CD14-positive monocyte (primary cell): ENCODE results near the gene ABHD5. TPM values are rescaled to one million over a fixed set of nuclear protein-coding genes. Genes with fewer than 3 reads are reported as not detected.

Source experiments
- DNase-seq, 3 donors: peaks; one replicate each; pipeline ENCODE4 v3.0.0-alpha.2; 2011 to 2022
- H2AFZ ChIP-seq: 2 replicates; pipeline ENCODE4 v1.6.0; 2012; ENCODE audit warnings: mild to moderate bottlenecking, low read depth, low read length, inconsistent platforms; ENCODE audit not compliant: insufficient read depth, poor library complexity, severe bottlenecking
- H3K27ac ChIP-seq, 2 donors: 1 replicate in 1 of 2; 2 replicates in 1 of 2; pipeline ENCODE4 v1.5.1; 2012 to 2013; ENCODE audit warnings: low read length in 2 of 2, control low read depth in 1 of 2, inconsistent platforms in 1 of 2, low read depth in 1 of 2, mild to moderate bottlenecking in 1 of 2
- H3K27me3 ChIP-seq, 2 donors: one replicate each; pipeline versions ENCODE4 v1.6.0 to v1.6.1; 2011 to 2013; ENCODE audit warnings: low read length in 2 of 2; ENCODE audit not compliant: control insufficient read depth in 2 of 2, insufficient read depth in 2 of 2
- H3K36me3 ChIP-seq, 2 donors: replicated peaks in 1 of 2; 1 replicate in 1 of 2; 2 replicates in 1 of 2; pipeline versions ENCODE4 v1.5.1 to v1.6.1; 2012 to 2013; ENCODE audit warnings: low read length in 2 of 2, control low read depth in 1 of 2, inconsistent platforms in 1 of 2, mild to moderate bottlenecking in 1 of 2; ENCODE audit not compliant: insufficient read depth in 2 of 2, control insufficient read depth in 1 of 2
- H3K4me1 ChIP-seq, 2 donors: 1 replicate in 1 of 2; 2 replicates in 1 of 2; pipeline versions ENCODE4 v1.5.1 to v1.6.1; 2012 to 2013; ENCODE audit warnings: low read length in 2 of 2, control low read depth in 1 of 2, inconsistent platforms in 1 of 2, mild to moderate bottlenecking in 1 of 2, moderate library complexity in 1 of 2; ENCODE audit not compliant: insufficient read depth in 2 of 2, control insufficient read depth in 1 of 2
- H3K4me2 ChIP-seq: replicated peaks from 2 replicates; pipeline ENCODE3; 2012; ENCODE audit warnings: low read length, moderate library complexity, mild to moderate bottlenecking; ENCODE audit not compliant: poor library complexity, severe bottlenecking; ENCODE audit errors: extremely low read depth
- H3K4me3 ChIP-seq, 3 experiments: fragments of 200-600 bp in 1 of 3; sonication (generic) in 1 of 3; replicated peaks in 1 of 3; 1 replicate in 2 of 3; 2 replicates in 1 of 3; pipeline ENCODE4 v1.5.1; 2011 to 2013; ENCODE audit warnings: low read length in 3 of 3, mild to moderate bottlenecking in 3 of 3, control low read depth in 2 of 3, low read depth in 2 of 3, inconsistent platforms in 1 of 3, moderate library complexity in 1 of 3
- H3K79me2 ChIP-seq: 2 replicates; pipeline ENCODE4 v1.6.0; 2012; ENCODE audit warnings: mild to moderate bottlenecking, control low read depth, inconsistent platforms, low read length, moderate library complexity; ENCODE audit not compliant: insufficient read depth
- H3K9ac ChIP-seq: 2 replicates; pipeline ENCODE4 v1.6.0; 2017; ENCODE audit warnings: low read length, mild to moderate bottlenecking; ENCODE audit not compliant: insufficient read depth, poor library complexity, severe bottlenecking
- H3K9me3 ChIP-seq, 2 donors: replicated peaks in 1 of 2; 1 replicate in 1 of 2; 2 replicates in 1 of 2; pipeline versions ENCODE4 v1.5.1 to v1.6.1; 2012 to 2013; ENCODE audit warnings: low read length in 2 of 2, control low read depth in 1 of 2; ENCODE audit not compliant: control insufficient read depth in 1 of 2, insufficient read depth in 1 of 2
- H4K20me1 ChIP-seq: 2 replicates; pipeline ENCODE4 v1.6.0; 2012; ENCODE audit warnings: mild to moderate bottlenecking, low read length, control low read depth, moderate library complexity; ENCODE audit not compliant: insufficient read depth
- H3K27ac Mint-ChIP-seq, 7 donors: one replicate each; pipeline ENCODE4 v1.8.0; 2020; ENCODE audit warnings: mild to moderate bottlenecking in 7 of 7, mixed read lengths in 7 of 7, moderate library complexity in 6 of 7, inconsistent platforms in 2 of 7
- H3K27me3 Mint-ChIP-seq, 3 donors: one replicate each; pipeline ENCODE4 v1.8.0; 2021 to 2022; ENCODE audit warnings: low read depth in 3 of 3, mild to moderate bottlenecking in 3 of 3, mixed read lengths in 3 of 3, moderate library complexity in 3 of 3, inconsistent platforms in 1 of 3
- H3K36me3 Mint-ChIP-seq, 2 donors: one replicate each; pipeline ENCODE4 v1.8.0; 2020; ENCODE audit warnings: mixed read lengths in 2 of 2, inconsistent platforms in 1 of 2, mild to moderate bottlenecking in 1 of 2
- H3K4me1 Mint-ChIP-seq: one replicate; pipeline ENCODE4 v1.8.0; 2020; ENCODE audit warnings: mild to moderate bottlenecking, mixed read lengths
- H3K4me3 Mint-ChIP-seq, 2 donors: one replicate each; pipeline ENCODE4 v1.8.0; 2020; ENCODE audit warnings: mild to moderate bottlenecking in 2 of 2, mixed read lengths in 2 of 2, moderate library complexity in 1 of 2
- H3K9me3 Mint-ChIP-seq, 7 donors: one replicate each; pipeline ENCODE4 v1.8.0; 2020 to 2022; ENCODE audit warnings: mixed read lengths in 7 of 7, mild to moderate bottlenecking in 6 of 7, moderate library complexity in 6 of 7, inconsistent platforms in 2 of 7
- WGBS: methylation state at CpG from one replicate; pipeline ENCODE4 v1.1.5; 2013; ENCODE audit warnings: missing lambda C conversion rate; ENCODE audit not compliant: insufficient coverage; 5-methylcytosine and 5-hydroxymethylcytosine counted together
- intact Hi-C, 2 donors: fragments of 100-400 bp; cut with micrococcal nuclease; formaldehyde crosslinking; loops; one replicate each; pipeline versions ENCODE4 v1.15.0 to v1.15.1; 2023
- polyA plus RNA-seq, 3 donors: library from polyadenylated mRNA; depleted of rRNA in 1 of 3; unstranded in 2 of 3; stranded (reverse) in 1 of 3; fragments of 300-500 nt in 2 of 3; fragments of >200 nt in 1 of 3; fragmentation: Illumina TruSeq in 2 of 3; gene quantifications; 1 replicate in 2 of 3; 2 replicates in 1 of 3; pipeline ENCODE4 v1.2.3, GENCODE V29; 2012 to 2021
- TF ChIP-seq, protein P1 (sequence below): fragments of 200-600 bp; IDR thresholded peaks from one replicate; pipeline ENCODE4 v1.8.0; 2022; ENCODE audit warnings: antibody characterized with exemption, mild to moderate bottlenecking

ABHD5 gene
- polyA plus RNA-seq, 3 donors = 32.9 to 40.0 (median 34.5) TPM

DNA sequence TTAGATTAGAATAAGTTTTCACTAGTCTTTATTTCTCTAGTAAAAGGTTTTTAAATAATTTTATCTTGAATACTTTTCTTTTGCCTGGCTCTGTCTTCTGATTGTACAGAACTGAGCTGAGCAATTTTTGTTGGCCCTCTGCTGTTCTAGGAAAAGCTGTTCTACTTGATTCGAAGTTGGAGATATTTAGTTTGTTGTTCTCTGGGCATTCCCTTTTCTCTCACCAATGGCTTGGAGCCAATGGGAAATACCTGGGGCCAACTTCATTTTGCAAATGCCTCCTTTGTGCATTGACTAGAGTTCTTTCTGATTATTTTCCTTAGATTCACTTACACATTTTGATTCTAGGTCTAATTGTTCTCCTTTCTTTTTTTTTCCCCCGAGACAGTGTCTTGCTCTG is 16.5 kb downstream of the ABHD5 start:
- no peak overlapping the region for H2AFZ ChIP-seq
- Mint-ChIP-seq H3K27ac (peak overlapping the region in 6 of 7 donors; percentile 56 to 91 (median 76)), H3K27me3 (peaks cover 0 to 2% (median 0%) of the 10 kb centered on the region in 3 donors), H3K36me3 (peaks cover 39 to 58% of the 10 kb centered on the region in 2 donors), H3K9me3 (no peaks in the 10 kb centered on the region), H3K4me1 (peaks cover 28% of the 10 kb centered on the region), H3K4me3 (no peak overlapping the region)
- H3K27me3 ChIP-seq = no peaks in the 10 kb centered on the region
- peaks cover 25% of the 10 kb centered on the region for H3K79me2 ChIP-seq
- H3K4me2 ChIP-seq = no peak overlapping the region
- H3K4me1 ChIP-seq = peaks cover 26 to 27% of the 10 kb centered on the region in 2 donors
- TF ChIP-seq, protein P1, sequence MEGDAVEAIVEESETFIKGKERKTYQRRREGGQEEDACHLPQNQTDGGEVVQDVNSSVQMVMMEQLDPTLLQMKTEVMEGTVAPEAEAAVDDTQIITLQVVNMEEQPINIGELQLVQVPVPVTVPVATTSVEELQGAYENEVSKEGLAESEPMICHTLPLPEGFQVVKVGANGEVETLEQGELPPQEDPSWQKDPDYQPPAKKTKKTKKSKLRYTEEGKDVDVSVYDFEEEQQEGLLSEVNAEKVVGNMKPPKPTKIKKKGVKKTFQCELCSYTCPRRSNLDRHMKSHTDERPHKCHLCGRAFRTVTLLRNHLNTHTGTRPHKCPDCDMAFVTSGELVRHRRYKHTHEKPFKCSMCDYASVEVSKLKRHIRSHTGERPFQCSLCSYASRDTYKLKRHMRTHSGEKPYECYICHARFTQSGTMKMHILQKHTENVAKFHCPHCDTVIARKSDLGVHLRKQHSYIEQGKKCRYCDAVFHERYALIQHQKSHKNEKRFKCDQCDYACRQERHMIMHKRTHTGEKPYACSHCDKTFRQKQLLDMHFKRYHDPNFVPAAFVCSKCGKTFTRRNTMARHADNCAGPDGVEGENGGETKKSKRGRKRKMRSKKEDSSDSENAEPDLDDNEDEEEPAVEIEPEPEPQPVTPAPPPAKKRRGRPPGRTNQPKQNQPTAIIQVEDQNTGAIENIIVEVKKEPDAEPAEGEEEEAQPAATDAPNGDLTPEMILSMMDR = no peak
- H3K9ac ChIP-seq = no peak overlapping the region
- peaks cover 6% of the 10 kb centered on the region for H4K20me1 ChIP-seq
- H3K9me3 ChIP-seq = no peaks in the 10 kb centered on the region
- no peak overlapping the region for H3K4me3 ChIP-seq
- DNase-seq = no peak
- WGBS = no CpG with 5 or more reads among the region's 2 CpGs
- intact Hi-C loops = loop anchor here in 1 of 2 donors (5.0 kb wide), 1 partner anchor 85 kb away; the partner anchor contains the start of gene ANO10
- peak overlapping the region in 1 of 2 donors; percentile 86 for H3K27ac ChIP-seq
- peaks cover 25 to 69% of the 10 kb centered on the region in 2 donors for H3K36me3 ChIP-seq

DNA sequence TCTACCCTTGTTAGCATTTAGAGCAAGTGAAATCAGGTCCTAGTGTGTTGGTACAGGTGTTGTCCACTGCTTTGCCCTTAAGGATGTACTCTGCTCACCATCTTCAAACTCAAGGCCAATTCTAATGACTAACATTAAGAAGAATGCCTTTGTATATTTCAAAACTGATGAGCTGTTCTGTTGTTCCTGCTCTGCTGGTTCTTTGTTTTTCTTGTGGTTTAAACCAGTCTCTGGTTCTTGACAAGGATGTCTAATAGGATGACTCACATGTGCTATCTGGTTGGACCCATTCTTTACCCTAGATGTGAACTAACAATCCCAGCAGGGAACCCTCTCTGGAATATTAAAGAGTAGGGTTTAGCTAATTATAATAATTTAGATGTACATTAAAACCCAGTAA is 17.3 kb downstream of the ABHD5 start:
- Histone ChIP-seq H3K4me2 (no peak overlapping the region), H3K4me3 (peak overlapping the region in 1 of 3 experiments; percentile 2), H3K36me3 (peaks cover 30 to 69% of the 10 kb centered on the region in 2 donors), H3K27ac (peak overlapping the region in 1 of 2 donors; percentile 86), H3K9me3 (no peaks in the 10 kb centered on the region), H4K20me1 (peaks cover 6% of the 10 kb centered on the region), H3K9ac (no peak overlapping the region), H2AFZ (no peak overlapping the region), H3K27me3 (no peaks in the 10 kb centered on the region), H3K79me2 (peaks cover 25% of the 10 kb centered on the region), H3K4me1 (peaks cover 26 to 27% of the 10 kb centered on the region in 2 donors)
- TF ChIP-seq, protein P1 = no peak
- intact Hi-C loops = loop anchor here in 1 of 2 donors (5.0 kb wide), 1 partner anchor 86 kb away; the partner anchor contains the start of gene ANO10
- DNase-seq = peak; percentile 39 to 79 (median 68)
- Mint-ChIP-seq H3K4me3 (no peak overlapping the region), H3K27ac (peak overlapping the region; percentile 51 to 91 (median 79)), H3K9me3 (no peaks in the 10 kb centered on the region), H3K4me1 (peaks cover 28% of the 10 kb centered on the region), H3K36me3 (peaks cover 43 to 61% of the 10 kb centered on the region in 2 donors), H3K27me3 (peaks cover 0 to 6% (median 0%) of the 10 kb centered on the region in 3 donors)
